ENCODE results near the gene PRR19. TPM values are rescaled to one million over a fixed set of nuclear protein-coding genes. Genes with fewer than 3 reads are reported as not detected.

The PRR19 gene
- total RNA-seq, 2 donors from 2014 or later: 0.32 to 1.0 TPM

GRCh38 chr19:42352301-42353259 lies 50.6 kb downstream of the PRR19 start:
- no peak for TF ChIP-seq CTCF (IDR thresholded peaks at IDR 0.05)
- Histone ChIP-seq H3K27me3 (no peaks in the 10 kb centered on the region), H3K9me3 (no peaks in the 10 kb centered on the region), H3K27ac (no peak overlapping the region), H3K36me3 (no peaks in the 10 kb centered on the region), H3K4me3 (no peak overlapping the region), H3K9ac (ENCODE audit: low read depth in 2 of 2, low read length in 2 of 2) (no peak overlapping the region), H3K4me1 (no peaks in the 10 kb centered on the region)
- intact Hi-C loops (cut with DNase I): no loop called here
- no peak for DNase-seq

- DNase-seq: no peak
Observed at GRCh38 chr19:42353341-42354015, 51.5 kb downstream of the PRR19 start.

GRCh38 chr19:42355896-42356295 lies 54.0 kb downstream of the PRR19 start:
- no peak for DNase-seq
- no peaks in the 10 kb centered on the region for H3K4me1 ChIP-seq
- no peak overlapping the region for H3K4me3 ChIP-seq
- no peak for TF ChIP-seq CTCF (IDR thresholded peaks at IDR 0.05)
- H3K9me3 ChIP-seq: no peaks in the 10 kb centered on the region
- intact Hi-C loops (cut with DNase I): no loop called here
- no peak overlapping the region for H3K9ac ChIP-seq (ENCODE audit: low read depth in 2 of 2, low read length in 2 of 2)
- H3K36me3 ChIP-seq: no peaks in the 10 kb centered on the region
- no peaks in the 10 kb centered on the region for H3K27me3 ChIP-seq
- no peak overlapping the region for H3K27ac ChIP-seq

More at GRCh38 chr19:42353341-42354015, 51.5 kb downstream of the PRR19 start:
- Histone ChIP-seq H3K27me3 (no peaks in the 10 kb centered on the region), H3K27ac (no peak overlapping the region), H3K36me3 (no peaks in the 10 kb centered on the region), H3K9ac (ENCODE audit: low read depth in 2 of 2, low read length in 2 of 2) (no peak overlapping the region), H3K4me1 (no peaks in the 10 kb centered on the region), H3K9me3 (no peaks in the 10 kb centered on the region), H3K4me3 (no peak overlapping the region)
- intact Hi-C loops (cut with DNase I): no loop called here
- TF ChIP-seq CTCF (IDR thresholded peaks at IDR 0.05): no peak

- H3K27me3 ChIP-seq: no peaks in the 10 kb centered on the region
Observed at GRCh38 chr19:42356686-42357085, 54.8 kb downstream of the PRR19 start.

More at GRCh38 chr19:42356686-42357085, 54.8 kb downstream of the PRR19 start:
- no peak for DNase-seq
- H3K4me1 ChIP-seq: no peaks in the 10 kb centered on the region
- no peak overlapping the region for H3K9ac ChIP-seq (ENCODE audit: low read depth in 2 of 2, low read length in 2 of 2)
- no peaks in the 10 kb centered on the region for H3K9me3 ChIP-seq
- H3K4me3 ChIP-seq: no peak overlapping the region
- H3K27ac ChIP-seq: no peak overlapping the region
- TF ChIP-seq CTCF (IDR thresholded peaks at IDR 0.05): no peak
- H3K36me3 ChIP-seq: no peaks in the 10 kb centered on the region
- intact Hi-C loops (cut with DNase I): no loop called here

All from colonic mucosa (tissue), 4 donors.